SW480 (cell line): ENCODE data around the gene PDE4D.

Source experiments
- DNase-seq: peaks from one replicate; pipeline ENCODE4 v3.0.0-alpha.2; 2016; ENCODE audit warnings: low spot score

Gene PDE4D

DNA sequence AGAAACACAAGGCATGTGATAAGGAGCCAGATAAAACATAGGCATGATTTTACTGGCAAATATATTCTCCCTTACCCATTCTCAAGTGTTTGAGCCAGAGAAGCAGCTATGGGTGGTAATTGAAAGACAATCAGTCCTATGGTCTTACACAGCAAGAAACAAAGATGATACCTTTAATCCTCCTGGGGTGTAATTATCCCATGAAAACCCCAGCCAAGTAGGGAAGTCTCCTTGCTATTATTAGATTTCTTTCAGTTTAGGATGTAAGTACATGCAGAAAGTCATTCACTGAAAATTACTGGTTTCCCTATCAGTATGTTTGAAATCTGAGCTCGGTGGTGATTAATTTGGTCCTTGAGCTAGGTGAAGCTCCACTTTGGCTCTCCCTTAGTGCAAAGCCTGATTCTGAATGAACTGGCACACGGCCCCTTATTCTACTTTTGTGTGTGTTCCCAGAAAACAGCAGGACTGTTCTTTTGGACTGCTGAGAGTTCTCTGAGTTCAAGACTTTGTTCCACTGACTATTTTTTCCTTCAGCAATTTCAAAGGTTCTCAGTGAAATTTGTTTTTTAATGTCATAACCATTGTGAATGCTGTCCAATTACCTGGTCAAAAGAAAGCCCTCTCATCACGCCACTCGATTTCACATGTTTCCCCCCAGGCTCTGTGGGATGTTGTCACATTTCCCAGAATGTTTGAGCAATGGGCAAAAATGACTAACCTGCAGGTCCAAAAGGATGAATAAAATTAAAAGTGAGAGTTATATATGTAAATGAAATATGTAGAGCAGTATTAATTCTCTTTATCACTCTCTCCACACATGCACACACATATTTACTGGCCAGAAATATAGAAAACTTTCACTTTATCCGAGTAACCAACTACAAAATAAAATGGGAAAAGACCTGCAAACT is 967.6 kb downstream of the PDE4D start:
- DNase-seq, result no peak

DNA sequence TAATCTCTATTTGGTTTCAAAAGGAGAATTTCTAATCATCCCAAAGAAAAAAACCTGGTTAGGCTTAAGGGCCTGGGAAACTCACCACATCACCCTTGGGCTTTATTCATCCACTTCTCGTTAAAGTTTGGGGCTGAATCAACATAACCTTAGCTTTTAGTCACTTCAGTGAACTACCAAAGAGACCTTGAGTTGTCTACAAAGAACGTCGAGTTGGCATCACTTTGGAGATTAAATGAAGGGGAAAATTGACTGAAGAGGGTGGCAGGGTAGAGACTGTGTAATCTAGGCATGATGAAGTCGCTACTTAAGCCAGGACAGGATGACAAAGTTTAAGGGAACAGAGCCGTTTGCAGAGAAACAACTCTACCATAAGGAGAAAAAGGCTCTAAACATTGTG is 969.2 kb downstream of the PDE4D start:
- no peak for DNase-seq

DNA sequence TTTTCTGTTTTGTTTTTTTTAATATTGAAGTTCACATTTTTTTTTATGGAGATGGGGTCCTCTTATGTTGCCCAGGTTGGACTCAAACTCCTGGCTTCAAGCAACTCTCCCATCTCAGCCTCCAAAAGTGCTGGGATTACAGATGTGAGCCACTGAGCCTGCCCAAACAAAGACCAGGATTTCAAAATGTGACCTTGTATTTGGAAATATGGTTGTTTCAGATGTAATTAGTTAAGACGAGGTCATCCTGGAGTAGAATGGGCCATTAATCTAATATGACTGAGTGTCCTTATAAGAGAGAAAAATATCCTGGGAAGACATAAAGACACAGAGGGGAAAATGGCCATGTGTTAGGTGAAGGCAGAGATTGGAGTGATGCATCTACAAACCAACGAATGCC is 970.2 kb downstream of the PDE4D start:
- no peak for DNase-seq

DNA sequence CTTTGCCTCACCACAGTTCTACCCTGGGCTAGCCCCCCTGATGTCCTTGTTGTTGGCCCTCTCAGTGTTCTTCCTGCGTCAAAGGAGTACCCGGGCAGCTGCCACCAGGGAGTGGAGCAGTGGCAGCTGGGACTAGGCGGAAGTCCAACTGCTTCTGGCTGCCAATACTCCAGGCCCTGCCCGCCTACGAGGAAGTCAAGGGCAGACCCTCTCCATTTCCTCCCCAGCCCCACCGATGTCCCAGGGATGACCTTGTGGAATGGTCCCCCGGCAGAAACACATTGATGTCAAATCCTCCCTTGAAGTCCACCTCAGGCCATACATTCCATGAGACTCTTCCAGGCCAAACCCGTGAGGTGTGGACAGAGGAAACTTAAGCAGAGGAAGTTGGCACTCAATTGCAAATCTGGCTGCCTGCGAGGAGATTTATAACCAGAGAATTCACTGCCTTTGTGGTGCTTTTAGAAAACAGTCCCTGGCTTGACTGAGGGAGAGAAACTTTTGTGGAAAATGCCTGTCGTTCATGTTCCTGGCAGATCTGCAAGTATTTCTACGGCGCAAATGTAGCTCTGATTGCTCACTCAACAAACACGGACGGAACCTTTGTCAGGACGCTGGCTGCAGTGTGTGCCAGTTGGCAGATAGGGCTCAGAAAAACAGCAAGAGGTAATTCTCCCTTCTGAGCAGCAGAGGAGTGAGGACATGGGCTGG is 970.9 kb downstream of the PDE4D start:
- no peak for DNase-seq

DNA sequence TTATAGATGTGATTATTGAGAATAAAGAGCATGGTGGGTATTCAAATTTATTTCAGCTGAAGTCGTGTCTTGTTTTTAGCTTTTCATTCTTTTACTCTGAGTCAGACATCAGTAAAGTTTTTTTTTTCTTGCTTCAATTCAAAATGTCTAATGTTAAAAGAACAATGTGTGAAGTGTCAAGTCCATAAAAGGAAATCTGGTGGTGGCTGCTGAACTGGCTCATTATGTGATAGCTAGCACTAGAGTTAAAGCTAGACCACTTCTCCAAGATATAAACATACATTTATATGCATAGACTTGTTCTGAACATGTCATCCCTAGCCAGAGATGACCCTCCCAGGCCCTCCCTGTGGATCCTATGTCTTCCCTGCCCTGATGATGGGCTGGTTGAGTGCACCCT is 972.4 kb downstream of the PDE4D start:
- DNase-seq, result no peak

DNA sequence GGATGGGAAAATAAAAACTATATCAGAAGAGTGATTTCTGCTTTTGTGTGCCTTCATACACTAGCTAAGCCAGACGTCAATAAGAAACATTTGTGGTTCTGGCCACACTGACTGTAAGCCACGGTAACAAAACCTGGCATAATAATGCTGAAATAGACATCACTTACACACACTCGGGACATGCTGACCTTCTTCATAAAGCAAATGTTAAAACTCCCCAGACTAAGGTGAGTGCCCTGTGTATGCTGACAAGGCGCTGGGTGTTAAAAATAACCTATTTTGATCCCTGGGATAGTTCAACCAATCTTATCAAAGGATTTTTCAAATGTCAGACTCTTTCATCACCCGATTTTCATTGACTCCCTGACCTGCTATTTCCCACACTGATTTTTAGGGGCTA is 973.7 kb downstream of the PDE4D start:
- no peak for DNase-seq
